B cell (primary cell): ENCODE measurements around the gene OS9. TPM values are rescaled to one million over a fixed set of nuclear protein-coding genes. Genes with fewer than 3 reads are reported as not detected.

ENCODE experiments used
- ATAC-seq: fragments of 200-7000 bp; cut with Tn5 transposase; one replicate; pipeline ENCODE4 v1.10.0; 2021; ENCODE audit warnings: low read depth, mild to moderate bottlenecking, moderate number of reproducible peaks, moderate library complexity
- CTCF ChIA-PET: fragments of 350-600 bp; sonication (Branson Sonifier 250); formaldehyde crosslinking; loops from one replicate; lab custom pipeline; 2021; ENCODE audit warnings: antibody characterized with exemption, inconsistent platforms; lab: Charles Lee
- POLR2A ChIA-PET: fragments of 350-600 bp; sonication (Branson Sonifier 250); formaldehyde crosslinking; loops from one replicate; lab custom pipeline; 2021; ENCODE audit warnings: antibody characterized with exemption; lab: Charles Lee
- DNase-seq: peaks from one replicate; pipeline ENCODE4 v3.0.0; 2013
- H2AFZ ChIP-seq: 2 replicates; pipeline ENCODE4 v1.6.1; 2012; ENCODE audit warnings: mild to moderate bottlenecking, low read depth, low read length; ENCODE audit not compliant: insufficient read depth, poor library complexity, severe bottlenecking
- H3K27ac ChIP-seq, 2 donors: 1 replicate in 1 of 2; 2 replicates in 1 of 2; pipeline ENCODE4 v1.5.1; 2012 to 2013; ENCODE audit warnings: low read length in 2 of 2, mild to moderate bottlenecking in 2 of 2, moderate library complexity in 1 of 2
- H3K27me3 ChIP-seq, 4 experiments: fragments of 200-600 bp in 1 of 4; sonication (generic) in 1 of 4; replicated peaks in 1 of 4; 1 replicate in 2 of 4; 2 replicates in 2 of 4; pipeline versions ENCODE4 v1.6.1 to v1.7.0; 2013 to 2016; ENCODE audit warnings: low read length in 3 of 4, mild to moderate bottlenecking in 2 of 4, mixed read lengths in 1 of 4, moderate library complexity in 1 of 4; ENCODE audit not compliant: insufficient read depth in 4 of 4, control insufficient read depth in 3 of 4; ENCODE audit errors: control extremely low read depth in 1 of 4
- H3K36me3 ChIP-seq, 2 experiments: replicated peaks in 1 of 2; 1 replicate in 1 of 2; 2 replicates in 1 of 2; pipeline versions ENCODE4 v1.6.1 to v1.7.1; 2013; ENCODE audit warnings: low read length in 1 of 2; ENCODE audit not compliant: insufficient read depth in 2 of 2, control insufficient read depth in 1 of 2; ENCODE audit errors: control extremely low read depth in 1 of 2, extremely low read depth in 1 of 2
- H3K4me1 ChIP-seq, 2 donors: fragments of 200-600 bp in 1 of 2; sonication (generic) in 1 of 2; 1 replicate in 1 of 2; 2 replicates in 1 of 2; pipeline versions ENCODE4 v1.5.1 to v1.6.1; 2013 to 2017; ENCODE audit warnings: low read length in 2 of 2; ENCODE audit not compliant: control insufficient read depth in 2 of 2, insufficient read depth in 2 of 2
- H3K4me2 ChIP-seq: replicated peaks from 2 replicates; pipeline ENCODE3; 2012; ENCODE audit warnings: mild to moderate bottlenecking, low read depth, low read length; ENCODE audit not compliant: poor library complexity, severe bottlenecking
- H3K4me3 ChIP-seq, 5 experiments: fragments of 200-600 bp in 1 of 5; sonication (generic) in 1 of 5; 1 replicate in 3 of 5; 2 replicates in 2 of 5; pipeline versions ENCODE4 v1.5.1 to v1.7.0; 2011 to 2016; ENCODE audit warnings: low read length in 4 of 5, mild to moderate bottlenecking in 4 of 5, low read depth in 2 of 5, control low read depth in 1 of 5, moderate library complexity in 1 of 5; ENCODE audit not compliant: insufficient read depth in 1 of 5; ENCODE audit errors: control extremely low read depth in 1 of 5, extremely low read depth in 1 of 5
- H3K79me2 ChIP-seq: fragments of 200-600 bp; sonication (generic); one replicate; pipeline ENCODE4 v1.6.0; 2016; ENCODE audit warnings: low read length; ENCODE audit not compliant: control insufficient read depth, insufficient read depth
- H3K9ac ChIP-seq: fragments of 200-600 bp; sonication (generic); 2 replicates; pipeline ENCODE4 v1.6.1; 2017; ENCODE audit warnings: mild to moderate bottlenecking, low read length, moderate library complexity
- H3K9me3 ChIP-seq, 3 donors: one replicate each; pipeline versions ENCODE4 v1.6.1 to v1.7.1; 2013; ENCODE audit warnings: low read length in 2 of 3; ENCODE audit not compliant: control insufficient read depth in 2 of 3, insufficient read depth in 1 of 3; ENCODE audit errors: control extremely low read depth in 1 of 3
- H4K20me1 ChIP-seq: 2 replicates; pipeline ENCODE4 v1.6.0; 2012; ENCODE audit warnings: mild to moderate bottlenecking, low read length; ENCODE audit not compliant: insufficient read depth, control insufficient read depth, poor library complexity, severe bottlenecking
- H3K27ac Mint-ChIP-seq: one replicate; pipeline ENCODE4 v1.8.0; 2021; ENCODE audit warnings: mixed read lengths
- H3K27me3 Mint-ChIP-seq: one replicate; pipeline ENCODE4 v1.8.0; 2021; ENCODE audit warnings: mixed read lengths
- H3K4me1 Mint-ChIP-seq: one replicate; pipeline ENCODE4 v1.8.0; 2021; ENCODE audit warnings: mixed read lengths
- H3K4me3 Mint-ChIP-seq: one replicate; pipeline ENCODE4 v1.8.0; 2021; ENCODE audit warnings: mixed read lengths
- H3K9me3 Mint-ChIP-seq: one replicate; pipeline ENCODE4 v1.8.0; 2022; ENCODE audit warnings: mixed read lengths; ENCODE audit not compliant: insufficient read depth
- EZH2 ChIP-seq: IDR thresholded peaks from 2 replicates; pipeline ENCODE4 v1.6.1; 2012; ENCODE audit warnings: borderline replicate concordance, low read depth, mild to moderate bottlenecking, moderate library complexity, low read length; ENCODE audit not compliant: insufficient read depth, poor library complexity, severe bottlenecking
- WGBS: methylation state at CpG from one replicate; pipeline ENCODE4 v1.1.5; 2013; ENCODE audit warnings: missing lambda C conversion rate; ENCODE audit not compliant: insufficient coverage; 5-methylcytosine and 5-hydroxymethylcytosine counted together
- intact Hi-C: fragments of 100-400 bp; cut with micrococcal nuclease; formaldehyde crosslinking; loops from one replicate; pipeline ENCODE4 v1.10.0; 2022
- polyA plus RNA-seq: library from polyadenylated mRNA; depleted of rRNA; stranded (reverse); fragments of >200 nt; gene quantifications from 2 replicates; pipeline ENCODE4 v1.2.3, GENCODE V29; 2012
- total RNA-seq, 2 donors: library from RNA; stranded (reverse); fragments of 120-200 nt in 1 of 2; gene quantifications; 1 replicate in 1 of 2; 2 replicates in 1 of 2; pipeline versions ENCODE4 v1.2.3 to v1.2.4, GENCODE V29; 2013 to 2022
- TF ChIP-seq, protein P1 (sequence below): fragments of 200-600 bp; IDR thresholded peaks from one replicate; pipeline ENCODE4 v1.8.0; 2022; ENCODE audit warnings: antibody characterized with exemption, mild to moderate bottlenecking

Gene OS9
- total and polyA plus RNA-seq, 2 donors (not counting 1 experiment from before 2014, with no cell fraction given) = 182 to 234 TPM

DNA sequence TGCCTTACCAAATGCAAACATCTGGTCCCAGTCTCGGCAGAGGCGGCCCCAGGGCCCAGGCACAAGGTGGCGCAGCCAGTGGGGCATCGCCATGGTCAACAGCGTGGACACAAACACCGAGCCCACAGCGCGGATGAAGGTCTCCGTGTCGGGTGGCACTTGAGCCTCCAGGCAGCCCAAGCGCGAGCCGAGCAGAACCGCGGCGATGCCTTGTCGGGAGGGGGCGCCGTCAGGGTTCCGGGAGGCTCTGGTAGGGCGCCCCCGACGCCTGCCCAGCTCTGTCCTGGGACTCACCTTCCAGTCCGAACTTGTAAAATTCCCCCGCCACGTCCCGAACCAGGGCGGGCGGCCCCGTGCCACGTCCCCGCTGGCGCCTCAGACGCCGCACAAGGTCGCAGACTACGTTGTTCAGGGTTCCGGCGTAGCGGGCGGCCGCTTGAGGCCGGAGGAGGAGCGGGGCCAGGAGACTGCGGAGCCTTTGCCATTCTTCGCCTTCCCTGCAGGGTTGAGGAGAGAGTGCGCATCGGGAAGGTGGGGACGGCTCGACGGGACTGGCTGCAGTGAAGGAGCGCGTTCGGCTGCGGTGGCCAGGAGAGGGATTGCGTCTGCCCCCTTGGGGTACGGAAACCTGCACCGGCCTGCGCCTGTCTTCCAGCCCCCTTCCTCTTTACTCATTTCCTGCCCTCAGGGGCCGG lies 71.2 kb downstream of the OS9 start:
- peaks cover 24% of the 10 kb centered on the region for H3K27me3 Mint-ChIP-seq

More for the DNA sequence above, 71.2 kb downstream of the OS9 start:
- H3K9me3 ChIP-seq = peaks cover 0 to 13% (median 0%) of the 10 kb centered on the region in 3 donors
- H3K4me1 ChIP-seq = peaks cover 29 to 32% of the 10 kb centered on the region in 2 donors
- H3K4me3 ChIP-seq = peak overlapping the region; percentile 22 to 63 (median 58)
- Mint-ChIP-seq H3K9me3 (no peaks in the 10 kb centered on the region), H3K4me3 (peak overlapping the region; percentile 93), H3K4me1 (peaks cover 32% of the 10 kb centered on the region), H3K27ac (no peak overlapping the region)
- H3K27me3 ChIP-seq = peaks cover 0 to 38% (median 26%) of the 10 kb centered on the region in 4 experiments
- TF ChIP-seq, protein P1, sequence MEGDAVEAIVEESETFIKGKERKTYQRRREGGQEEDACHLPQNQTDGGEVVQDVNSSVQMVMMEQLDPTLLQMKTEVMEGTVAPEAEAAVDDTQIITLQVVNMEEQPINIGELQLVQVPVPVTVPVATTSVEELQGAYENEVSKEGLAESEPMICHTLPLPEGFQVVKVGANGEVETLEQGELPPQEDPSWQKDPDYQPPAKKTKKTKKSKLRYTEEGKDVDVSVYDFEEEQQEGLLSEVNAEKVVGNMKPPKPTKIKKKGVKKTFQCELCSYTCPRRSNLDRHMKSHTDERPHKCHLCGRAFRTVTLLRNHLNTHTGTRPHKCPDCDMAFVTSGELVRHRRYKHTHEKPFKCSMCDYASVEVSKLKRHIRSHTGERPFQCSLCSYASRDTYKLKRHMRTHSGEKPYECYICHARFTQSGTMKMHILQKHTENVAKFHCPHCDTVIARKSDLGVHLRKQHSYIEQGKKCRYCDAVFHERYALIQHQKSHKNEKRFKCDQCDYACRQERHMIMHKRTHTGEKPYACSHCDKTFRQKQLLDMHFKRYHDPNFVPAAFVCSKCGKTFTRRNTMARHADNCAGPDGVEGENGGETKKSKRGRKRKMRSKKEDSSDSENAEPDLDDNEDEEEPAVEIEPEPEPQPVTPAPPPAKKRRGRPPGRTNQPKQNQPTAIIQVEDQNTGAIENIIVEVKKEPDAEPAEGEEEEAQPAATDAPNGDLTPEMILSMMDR = peak; percentile 57
- TF ChIP-seq EZH2 = peak; percentile 98
- peaks cover 0 to 12% of the 10 kb centered on the region in 2 experiments for H3K36me3 ChIP-seq
- no peak overlapping the region for H3K27ac ChIP-seq
- POLR2A ChIA-PET = interaction anchor here (1.1 kb wide), 1 partner anchor 9 kb away, joined by 4 read pairs; no protein-coding TSS in a partner anchor
- DNase-seq = peak; percentile 68
- CTCF ChIA-PET = interaction anchor here (0.5 to 3.0 kb wide), 6 partner anchors 9 to 140 kb away, joined by 3 to 37 read pairs (median 4); no protein-coding TSS in a partner anchor
- H3K4me2 ChIP-seq = peak overlapping the region; percentile 87
- intact Hi-C loops = loop anchor here (1.0 kb wide), 1 partner anchor 9 kb away; no protein-coding TSS in a partner anchor
- 1% methylated on average over 59 of the region's 60 CpGs for WGBS
- peak overlapping the region; percentile 64 for H3K9ac ChIP-seq
- peak overlapping the region; percentile 77 for H2AFZ ChIP-seq
- peaks cover 38% of the 10 kb centered on the region for H4K20me1 ChIP-seq
- H3K79me2 ChIP-seq = peaks cover 38% of the 10 kb centered on the region
- ATAC-seq = peak; percentile 78
